Measurements from ENCODE around the gene NAA60. TPM values are rescaled to one million over a fixed set of nuclear protein-coding genes. Genes with fewer than 3 reads are reported as not detected.

Gene NAA60
- total and polyA plus RNA-seq, 9 donors, result 16.6 to 106 (median 40.8) TPM

- peaks cover 0 to 3% of the 10 kb centered on the region in 2 donors for H3K9me3 ChIP-seq
- H3K4me3 ChIP-seq, result no peak overlapping the region
- intact Hi-C loops (cut with DNase I), result no loop called here
- no peaks in the 10 kb centered on the region for H3K27me3 ChIP-seq
- no peak overlapping the region for H3K27ac ChIP-seq
- H3K36me3 ChIP-seq, result no peaks in the 10 kb centered on the region
- DNase-seq, result no peak
- TF ChIP-seq EP300 (IDR thresholded peaks at IDR 0.05) (no peak), CTCF (IDR thresholded peaks at IDR 0.05) (no peak), POLR2A (IDR thresholded peaks at IDR 0.05) (no peak)
- no peaks in the 10 kb centered on the region for H3K4me1 ChIP-seq (ENCODE audit: insufficient read depth)
Measured at GRCh38 chr16:3434373-3434772, 9.1 kb upstream of the NAA60 start.

GRCh38 chr16:3439637-3440036, 3.8 kb upstream of the NAA60 start:
- intact Hi-C loops (cut with DNase I), result loop anchor here in 1 of 4 donors (5.0 kb wide), 1 partner anchor 42 kb away; no protein-coding TSS in a partner anchor
- H3K36me3 ChIP-seq, result no peaks in the 10 kb centered on the region
- no peak for TF ChIP-seq EP300 (IDR thresholded peaks at IDR 0.05)
- no peak for TF ChIP-seq POLR2A (IDR thresholded peaks at IDR 0.05)
- TF ChIP-seq CTCF (IDR thresholded peaks at IDR 0.05), result no peak
- no peak for DNase-seq
- WGBS, 3 donors, result 82 to 93% (median 88%) methylated on average over 4 of the region's 4 CpGs
- no peak overlapping the region for H3K4me3 ChIP-seq
- H3K4me1 ChIP-seq (ENCODE audit: insufficient read depth), result peaks cover 4% of the 10 kb centered on the region
- H3K27ac ChIP-seq, result no peak overlapping the region
- H3K27me3 ChIP-seq, result no peaks in the 10 kb centered on the region
- no peaks in the 10 kb centered on the region for H3K9me3 ChIP-seq

- Histone ChIP-seq H3K9me3 (no peaks in the 10 kb centered on the region), H3K4me1 (ENCODE audit: insufficient read depth) (peaks cover 4% of the 10 kb centered on the region), H3K27ac (no peak overlapping the region), H3K4me3 (peak overlapping the region; percentile 57), H3K27me3 (no peaks in the 10 kb centered on the region), H3K36me3 (no peaks in the 10 kb centered on the region)
- intact Hi-C loops (cut with DNase I), result no loop called here
- no peak for DNase-seq
- 38 to 68% (median 38%) methylated on average over 10 of the region's 10 CpGs for whole genome bisulfite sequencing, 3 donors
- no peak for TF ChIP-seq EP300 (IDR thresholded peaks at IDR 0.05)
- TF ChIP-seq CTCF (IDR thresholded peaks at IDR 0.05), result no peak
- no peak for TF ChIP-seq POLR2A (IDR thresholded peaks at IDR 0.05)
Measured at GRCh38 chr16:3444032-3444388, 530 bp downstream of the NAA60 start.

GRCh38 chr16:3454093-3454492, 10.6 kb downstream of the NAA60 start:
- no peaks in the 10 kb centered on the region for H3K36me3 ChIP-seq
- H3K27me3 ChIP-seq, result no peaks in the 10 kb centered on the region
- peaks cover 3% of the 10 kb centered on the region for H3K4me1 ChIP-seq (ENCODE audit: insufficient read depth)
- 80 to 82% (median 81%) methylated on average over 5 of the region's 5 CpGs for WGBS, 3 donors
- no peak overlapping the region for H3K4me3 ChIP-seq
- no peaks in the 10 kb centered on the region for H3K9me3 ChIP-seq
- no peak for TF ChIP-seq EP300 (IDR thresholded peaks at IDR 0.05)
- no peak for TF ChIP-seq POLR2A (IDR thresholded peaks at IDR 0.05)
- TF ChIP-seq CTCF (IDR thresholded peaks at IDR 0.05), result no peak
- intact Hi-C loops (cut with DNase I), result no loop called here
- DNase-seq, result no peak
- H3K27ac ChIP-seq, result no peak overlapping the region
